GM18520 (cell line): ENCODE measurements around the gene MSLN.
A peak's percentile ranks its signal among the peaks of the same experiment; 100 is the strongest.
"Not testable (repeated sequence)": the region's sequence is repeated elsewhere in the genome, so short reads cannot be mapped to it uniquely, and the experiment has no call there.

Source experiments
- ATAC-seq: cut with Tn5 transposase; IDR thresholded peaks from one replicate; pipeline ENCODE4 v1.9.1; 2021; ENCODE audit not compliant: unreplicated experiment

The MSLN gene

DNA sequence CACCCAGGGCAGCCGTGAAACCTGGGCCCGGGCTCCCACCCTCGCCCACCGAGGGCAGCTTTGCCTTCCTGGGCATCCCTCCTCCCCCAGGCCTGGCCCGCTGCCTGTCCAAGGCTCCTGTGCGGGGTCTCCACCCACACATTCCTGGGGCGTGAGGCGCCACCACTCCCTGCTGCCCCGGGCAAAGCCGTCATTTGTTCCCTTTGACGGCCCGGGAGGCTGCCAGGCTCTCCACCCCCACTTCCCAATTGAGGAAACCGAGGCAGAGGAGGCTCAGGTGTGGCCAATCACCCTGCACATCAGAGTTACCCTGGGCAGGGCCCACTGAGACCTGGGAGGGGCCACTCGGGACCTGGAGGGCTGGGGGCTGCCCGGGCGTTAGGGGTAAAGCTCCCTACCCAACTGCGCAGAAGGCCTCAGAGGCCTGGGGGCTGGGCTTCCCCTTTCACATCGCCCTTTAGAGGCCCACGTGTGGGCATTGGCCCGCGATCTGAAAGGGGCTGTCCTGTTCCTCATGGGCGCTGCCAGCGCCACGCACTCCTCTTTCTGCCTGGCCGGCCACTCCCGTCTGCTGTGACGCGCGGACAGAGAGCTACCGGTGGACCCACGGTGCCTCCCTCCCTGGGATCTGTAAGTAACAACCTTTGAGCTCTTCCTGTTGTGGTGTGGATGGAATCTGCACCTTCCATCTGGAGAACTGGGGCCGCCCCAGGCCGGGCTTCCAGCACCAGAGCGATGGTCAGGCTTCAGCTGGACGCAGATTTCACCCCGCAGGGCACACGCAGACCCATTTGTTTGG lies at the start of gene MSLN:
Gene MSLN, plus strand, starts transcription at position 190 of the 799 bp plus-strand sequence. CDS start 1,947 bp downstream, outside the sequence.
- ATAC-seq, result no peak

DNA sequence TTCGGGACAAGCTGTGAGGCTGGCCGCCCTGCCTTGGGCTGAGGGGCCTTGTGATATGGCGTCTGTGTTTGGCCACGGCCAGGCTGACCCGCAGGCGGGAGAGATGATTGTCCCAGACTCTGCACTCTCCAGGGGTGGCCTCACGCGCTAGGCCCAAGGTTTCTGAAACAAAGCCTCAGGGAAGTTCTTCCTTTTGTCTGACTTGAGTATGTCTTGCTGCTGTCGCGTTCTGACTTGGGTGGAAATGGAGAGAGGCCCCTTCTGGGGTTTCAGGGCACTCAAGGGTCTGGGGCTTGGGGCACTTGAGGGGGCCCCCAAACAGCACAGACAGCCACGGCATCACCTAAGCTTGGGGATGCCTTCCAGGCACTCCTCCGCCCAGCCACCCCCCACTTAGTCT lies 49.5 kb upstream of the MSLN start:
- ATAC-seq, result no peak

DNA sequence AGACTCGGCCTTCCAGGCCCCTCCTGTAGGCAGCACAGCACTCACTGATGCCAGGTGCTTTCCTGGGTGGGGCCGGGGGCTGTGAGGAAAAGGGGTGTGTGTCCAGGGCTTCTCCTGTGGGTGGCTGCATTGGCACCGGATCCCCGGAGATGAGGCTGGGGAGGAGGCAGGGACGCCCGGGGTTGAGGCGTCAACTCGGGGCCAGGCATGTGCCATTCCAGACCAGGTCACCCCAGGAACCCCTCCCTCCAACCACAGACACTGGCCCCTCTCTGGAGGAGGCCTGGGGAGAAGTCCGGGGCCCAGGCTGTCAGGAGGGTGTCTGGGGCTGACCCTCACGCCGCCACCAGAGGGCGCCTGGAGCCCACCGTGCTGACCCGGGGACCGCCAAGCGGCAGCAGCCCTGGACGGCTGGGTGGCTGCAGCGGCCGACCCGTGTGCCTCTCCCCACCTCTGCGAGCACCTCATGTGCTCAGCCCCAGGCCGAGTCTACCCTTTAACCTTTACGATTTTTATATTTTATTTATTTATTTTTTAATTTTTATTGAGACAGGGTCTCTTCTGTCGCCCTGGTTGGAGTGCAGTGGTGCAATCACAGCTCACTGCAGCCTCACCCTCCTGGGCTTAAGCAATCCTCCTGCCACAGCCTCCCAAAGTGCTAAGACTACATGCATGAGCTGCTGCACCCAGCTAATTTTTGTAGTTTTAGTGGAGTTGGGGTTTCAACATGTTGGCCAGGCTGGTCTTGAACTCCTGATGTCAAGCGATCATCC lies 48.8 kb upstream of the MSLN start:
- ATAC-seq, result no peak

DNA sequence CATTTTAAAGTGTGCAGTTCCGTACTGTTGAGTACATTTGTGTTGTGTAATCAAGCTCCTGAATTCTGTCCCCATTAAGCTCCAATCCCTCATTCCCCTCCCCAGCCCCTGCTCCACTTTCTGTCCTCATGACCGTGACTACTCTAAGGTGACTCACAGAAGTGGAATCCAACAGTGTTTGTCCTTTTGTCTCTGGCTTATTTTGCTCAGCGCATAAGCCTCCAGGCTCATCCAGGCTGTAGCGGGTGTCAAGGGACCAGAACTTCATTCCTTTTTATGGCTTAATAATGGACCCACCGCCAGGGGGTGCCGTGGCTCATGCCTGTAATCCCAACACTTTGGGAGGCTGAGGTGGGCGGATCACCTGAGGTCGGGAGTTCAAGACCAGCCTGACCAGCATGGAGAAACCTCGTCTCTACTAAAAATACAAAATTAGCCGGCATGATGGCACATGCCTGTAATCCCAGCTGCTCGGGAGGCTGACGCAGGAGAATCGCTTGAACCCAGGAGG lies 47.7 kb upstream of the MSLN start:
- not testable (repeated sequence) for ATAC-seq

DNA sequence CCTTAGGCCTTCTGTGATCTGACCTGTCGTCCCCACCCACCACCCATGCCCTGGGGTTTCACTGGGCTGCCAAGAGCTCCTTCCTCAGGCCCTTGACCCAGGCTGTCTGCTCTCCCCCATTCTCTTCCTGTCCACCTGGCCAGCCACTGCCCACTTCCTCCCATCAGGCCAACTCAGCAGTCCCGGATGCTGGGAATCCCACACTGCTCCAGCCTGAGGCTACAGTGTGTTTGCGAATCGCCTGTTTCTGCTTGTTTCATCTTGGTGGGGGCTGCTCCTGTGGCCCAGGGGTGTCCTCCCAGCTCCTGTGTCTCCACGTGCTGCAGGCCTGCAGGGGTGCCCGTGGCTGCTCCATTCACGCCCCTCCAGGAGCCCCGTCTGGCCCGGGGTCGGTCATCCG lies 46.5 kb upstream of the MSLN start:
- no peak for ATAC-seq

DNA sequence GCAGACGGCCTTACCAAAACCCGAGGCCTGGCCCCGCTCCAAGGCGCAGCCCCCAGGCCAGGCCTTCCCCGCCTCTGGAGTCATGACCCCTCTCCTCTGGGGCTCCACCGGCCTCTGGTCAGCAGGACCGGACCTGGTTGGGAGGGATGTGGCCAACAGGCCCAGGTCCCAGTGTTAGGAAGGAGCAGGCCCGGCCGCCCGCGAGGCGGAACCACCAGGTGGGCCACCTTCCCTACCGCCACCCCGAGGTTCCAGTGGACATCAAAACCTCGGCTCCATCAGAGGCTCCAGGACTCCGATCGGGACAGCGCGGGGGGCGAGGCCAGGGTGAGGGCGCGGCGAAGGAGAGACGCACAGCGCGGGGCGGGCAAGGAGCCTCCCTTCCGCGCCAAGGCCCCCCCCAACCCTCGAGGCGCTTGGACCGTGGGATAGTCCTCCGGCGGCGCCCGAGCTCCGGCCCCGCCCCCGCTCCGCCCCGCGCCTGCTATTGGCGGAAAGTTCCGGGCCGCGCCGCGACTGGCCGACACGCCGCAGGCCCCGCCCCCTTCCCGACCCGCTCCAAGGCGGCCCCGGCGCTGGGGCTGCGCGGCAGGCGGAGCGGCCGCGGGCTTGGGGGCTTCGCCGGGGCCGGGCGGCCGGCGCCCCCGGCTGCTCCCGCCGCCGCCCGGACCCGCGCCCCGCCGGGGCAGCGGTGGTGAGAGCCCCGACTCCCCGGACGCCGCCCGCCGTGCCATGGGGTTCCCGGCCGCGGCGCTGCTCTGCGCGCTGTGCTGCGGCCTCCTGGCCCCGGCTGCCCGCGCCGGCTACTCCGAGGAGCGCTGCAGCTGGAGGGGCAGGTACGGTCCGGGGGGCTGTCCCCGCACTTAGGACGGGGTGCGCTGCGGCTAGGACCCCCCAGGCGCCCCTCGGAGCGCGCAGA lies 45.7 kb upstream of the MSLN start, which contains the start of gene METRN:
Gene METRN, plus strand, starts transcription at position 561 of the 919 bp plus-strand sequence. Its CDS starts 172 bp downstream, at position 733.
- peak; percentile 59 for ATAC-seq

DNA sequence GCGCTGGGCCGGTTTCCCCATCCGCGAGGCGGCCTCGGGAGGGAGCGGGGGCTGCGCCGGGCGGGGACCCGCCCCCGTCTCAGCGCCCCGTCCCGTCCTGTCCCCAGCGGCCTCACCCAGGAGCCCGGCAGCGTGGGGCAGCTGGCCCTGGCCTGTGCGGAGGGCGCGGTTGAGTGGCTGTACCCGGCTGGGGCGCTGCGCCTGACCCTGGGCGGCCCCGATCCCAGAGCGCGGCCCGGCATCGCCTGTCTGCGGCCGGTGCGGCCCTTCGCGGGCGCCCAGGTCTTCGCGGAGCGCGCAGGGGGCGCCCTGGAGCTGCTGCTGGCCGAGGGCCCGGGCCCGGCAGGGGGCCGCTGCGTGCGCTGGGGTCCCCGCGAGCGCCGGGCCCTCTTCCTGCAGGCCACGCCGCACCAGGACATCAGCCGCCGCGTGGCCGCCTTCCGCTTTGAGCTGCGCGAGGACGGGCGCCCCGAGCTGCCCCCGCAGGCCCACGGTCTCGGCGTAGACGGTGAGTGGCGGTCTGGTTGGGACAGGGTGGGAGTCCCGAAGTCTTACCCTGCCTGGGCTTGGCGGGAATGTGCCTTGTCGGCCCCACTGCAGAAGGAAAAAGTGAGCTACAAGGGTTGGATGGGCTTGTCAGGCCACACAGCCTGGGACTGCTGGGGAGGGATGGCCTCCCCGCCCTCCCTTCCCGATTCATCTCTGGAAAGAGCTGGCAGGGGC lies 44.9 kb upstream of the MSLN start:
- ATAC-seq, result no peak

DNA sequence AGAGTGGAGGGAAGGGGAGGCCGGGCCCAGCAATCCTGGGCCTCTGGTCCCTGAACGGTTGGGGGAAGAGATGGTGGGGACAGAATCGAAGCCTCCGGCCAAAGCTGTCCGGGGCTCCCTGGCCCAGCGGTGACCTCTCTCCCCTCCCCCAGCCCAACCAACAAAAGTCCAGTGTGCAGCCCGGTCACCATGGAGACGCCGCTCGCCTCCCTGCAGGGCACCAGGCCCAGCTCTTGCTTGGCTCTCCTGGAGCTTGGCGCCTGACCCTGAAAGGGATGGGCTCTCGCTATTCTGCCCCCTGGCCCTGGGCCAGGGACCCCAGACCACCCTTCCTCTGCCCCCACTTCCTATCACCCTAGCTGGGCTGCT lies 44.4 kb upstream of the MSLN start:
- no peak for ATAC-seq

DNA sequence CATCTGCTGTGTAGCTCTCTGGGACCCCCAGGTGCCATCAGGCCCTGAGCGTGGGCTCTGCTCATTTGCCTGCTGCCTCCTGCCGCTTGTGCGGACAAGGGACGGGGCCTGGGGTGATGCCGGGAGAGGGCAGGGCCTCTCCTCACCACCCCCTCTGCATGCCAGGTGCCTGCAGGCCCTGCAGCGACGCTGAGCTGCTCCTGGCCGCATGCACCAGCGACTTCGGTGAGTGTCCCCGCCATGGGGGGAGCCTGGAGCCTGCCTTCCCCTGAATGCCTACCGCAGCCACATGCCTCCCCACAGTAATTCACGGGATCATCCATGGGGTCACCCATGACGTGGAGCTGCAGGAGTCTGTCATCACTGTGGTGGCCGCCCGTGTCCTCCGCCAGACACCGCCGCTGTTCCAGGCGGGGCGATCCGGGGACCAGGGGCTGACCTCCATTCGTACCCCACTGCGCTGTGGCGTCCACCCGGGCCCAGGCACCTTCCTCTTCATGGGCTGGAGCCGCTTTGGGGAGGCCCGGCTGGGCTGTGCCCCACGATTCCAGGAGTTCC lies 43.7 kb upstream of the MSLN start:
- ATAC-seq, result no peak

DNA sequence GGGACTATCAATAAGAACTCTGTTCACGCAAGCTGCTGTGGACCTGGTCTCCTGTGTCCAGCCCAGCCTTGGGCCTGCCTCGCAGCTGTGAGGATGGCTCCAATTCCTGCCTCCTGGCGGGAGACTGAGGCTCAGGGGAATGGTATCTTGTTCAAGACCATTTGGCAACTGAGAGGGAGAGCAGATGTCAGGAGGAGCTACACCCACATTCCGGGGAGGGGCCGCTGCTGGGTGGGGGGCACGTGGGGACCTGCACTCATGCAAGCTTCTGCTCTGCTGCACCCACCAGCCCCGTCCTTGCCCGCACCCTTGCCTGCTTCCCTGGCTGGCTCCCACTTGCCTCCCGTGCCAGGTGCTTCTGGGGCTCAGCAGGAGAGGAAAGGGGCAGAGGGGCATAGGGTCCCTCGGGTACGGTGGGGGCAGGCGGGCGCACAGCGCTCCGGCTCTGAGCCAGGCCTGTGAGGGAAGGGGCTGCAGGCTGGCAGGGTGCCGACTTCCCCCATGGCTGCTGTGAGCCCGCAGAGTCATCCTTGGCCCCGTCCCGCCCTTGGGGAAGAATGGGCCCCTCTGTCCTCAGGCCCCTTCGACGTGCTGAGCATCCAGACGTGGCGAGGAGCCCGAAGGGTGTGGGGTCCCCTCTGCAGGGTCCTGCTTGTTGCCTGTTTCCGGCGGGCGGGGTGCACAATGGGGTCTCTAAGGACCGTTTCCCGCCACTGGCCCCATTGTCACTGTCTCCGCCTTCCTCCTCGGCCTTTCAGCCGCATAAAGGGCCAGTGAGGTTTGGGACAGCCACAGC lies 42.9 kb upstream of the MSLN start:
- ATAC-seq, result no peak

DNA sequence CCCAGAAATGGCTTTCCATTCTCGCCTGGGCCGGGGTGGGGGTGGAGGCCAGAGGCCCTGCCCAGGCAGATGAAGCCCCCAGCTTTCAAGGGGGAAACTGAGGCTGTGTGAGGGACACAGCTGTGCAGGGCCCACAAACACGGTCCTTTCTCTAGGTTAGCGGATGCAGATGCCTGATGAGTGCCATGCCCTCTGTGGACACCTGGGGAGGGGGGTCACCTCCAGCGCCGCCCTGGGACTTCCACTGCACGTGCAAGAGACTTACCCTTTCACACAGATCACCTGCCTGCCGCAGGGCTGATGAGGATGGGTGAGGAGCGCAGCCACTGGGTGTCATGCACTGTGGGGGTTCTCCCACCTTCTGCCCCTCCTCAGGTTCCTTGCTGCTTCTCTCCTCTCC lies 42.1 kb upstream of the MSLN start:
- ATAC-seq, result no peak

DNA sequence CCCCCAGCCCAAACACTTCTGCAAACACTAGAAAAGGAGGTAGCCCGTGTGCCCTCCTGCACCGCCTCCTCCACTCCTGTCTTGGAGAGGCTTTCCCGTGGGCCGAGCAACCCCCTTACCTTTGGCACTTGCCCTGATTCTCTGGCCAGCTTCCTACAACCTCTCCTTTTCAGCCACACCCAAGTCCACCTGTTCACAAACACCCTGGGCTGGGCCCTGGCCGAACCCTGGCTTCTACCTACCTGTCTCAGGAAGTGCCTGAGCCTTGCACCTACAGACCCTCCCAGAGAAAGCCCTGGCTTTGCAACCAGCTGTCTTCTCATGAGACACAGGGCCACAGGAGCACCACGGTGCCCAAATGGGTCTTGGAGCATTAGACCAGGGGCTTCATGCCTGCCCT lies 41.6 kb upstream of the MSLN start:
- no peak for ATAC-seq

DNA sequence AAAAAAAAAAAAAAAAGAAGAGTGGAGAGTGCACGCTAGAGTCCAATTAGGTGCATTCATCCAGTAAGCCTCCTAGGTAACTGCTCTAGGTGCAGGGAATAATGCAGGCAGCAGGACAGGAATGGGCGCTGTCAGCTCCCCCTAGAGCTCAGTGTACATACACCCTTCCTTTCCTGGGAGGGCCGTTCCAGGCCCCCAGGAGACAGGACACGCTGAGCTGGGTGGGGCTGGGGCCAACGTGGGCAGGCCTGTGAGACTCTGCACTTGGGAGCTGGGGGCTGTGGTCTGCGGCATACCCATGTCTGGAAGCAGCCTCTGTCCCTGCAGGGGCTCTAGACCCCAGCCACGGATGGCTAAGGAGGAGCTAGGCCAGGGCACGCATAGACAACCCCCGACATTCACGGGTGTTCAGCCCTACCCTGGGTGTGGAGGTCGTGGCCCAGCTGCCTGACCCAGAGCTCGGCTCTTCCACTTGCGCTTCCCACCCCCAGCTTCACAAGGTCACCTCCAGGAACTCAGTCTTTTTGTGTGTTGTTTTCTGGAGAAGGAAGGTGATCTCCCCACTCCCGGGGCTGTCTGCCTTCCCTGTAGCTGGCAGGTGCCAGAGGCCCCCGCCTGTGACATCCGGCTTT lies 40.6 kb upstream of the MSLN start:
- ATAC-seq, result no peak

DNA sequence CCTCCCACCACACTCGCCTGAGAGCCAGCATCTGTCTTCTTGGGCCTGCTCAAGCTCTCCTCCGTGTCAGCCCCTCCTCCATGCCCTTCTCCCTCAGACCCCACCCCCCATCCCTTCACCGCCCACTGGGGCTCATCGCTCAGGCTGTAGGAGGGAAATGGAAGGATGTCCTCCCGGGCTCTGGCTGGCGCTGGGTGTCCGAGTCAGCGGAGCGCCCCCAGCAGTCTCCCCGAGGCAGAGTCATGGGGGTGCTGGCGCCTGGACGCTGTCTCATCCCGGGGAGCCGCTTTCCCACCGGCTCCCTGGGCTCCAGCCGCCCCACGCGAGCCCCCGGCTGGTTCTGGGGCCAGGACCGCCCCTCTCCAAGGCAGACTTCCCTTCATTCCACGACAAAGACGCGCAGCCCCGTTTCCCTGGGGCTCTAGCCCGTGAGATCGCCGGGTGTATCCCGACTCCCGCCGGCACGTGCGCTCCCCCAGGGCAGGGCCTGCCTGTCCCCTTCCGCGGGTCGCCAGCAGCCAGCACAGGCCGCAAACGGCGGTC lies 40.0 kb upstream of the MSLN start:
- ATAC-seq, result no peak

DNA sequence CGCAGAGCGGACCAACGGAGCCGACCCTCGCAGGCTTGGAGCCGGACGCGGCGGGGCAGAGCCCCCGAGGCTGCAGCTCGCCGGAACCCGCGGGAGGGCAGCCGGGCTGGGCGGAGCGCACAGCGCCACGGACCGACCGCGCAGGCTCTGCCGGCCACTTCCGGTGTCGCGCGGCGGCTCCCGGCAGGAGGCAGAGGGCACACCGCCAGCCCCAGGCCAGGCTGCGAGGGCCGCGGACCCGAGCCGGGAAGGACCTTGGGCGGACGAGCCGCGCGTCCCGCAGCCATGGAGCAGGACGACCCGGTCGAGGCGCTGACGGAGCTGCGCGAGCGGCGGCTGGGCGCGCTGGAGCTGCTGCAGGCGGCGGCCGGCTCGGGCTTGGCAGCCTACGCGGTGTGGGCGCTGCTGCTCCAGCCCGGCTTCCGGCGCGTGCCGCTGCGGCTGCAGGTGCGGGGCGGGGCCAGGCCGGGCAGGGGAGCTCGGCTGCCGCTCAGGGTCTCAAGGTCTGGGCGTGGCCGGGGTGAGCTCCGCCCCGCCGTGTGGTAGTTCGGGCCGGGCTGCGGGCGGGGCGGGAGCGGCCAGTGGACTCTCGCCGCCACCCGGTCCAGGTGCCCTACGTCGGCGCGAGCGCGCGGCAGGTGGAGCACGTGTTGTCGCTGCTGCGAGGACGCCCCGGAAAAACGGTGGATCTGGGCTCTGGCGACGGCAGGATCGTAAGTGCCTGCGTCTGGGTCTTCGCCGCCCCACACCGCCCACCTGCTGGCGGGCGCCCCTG lies 39.4 kb upstream of the MSLN start, which contains the start of gene ANTKMT:
Gene ANTKMT, plus strand, starts transcription at position 157 of the 775 bp plus-strand sequence. Its CDS starts 129 bp downstream, at position 286.
- peak; percentile 74 for ATAC-seq

DNA sequence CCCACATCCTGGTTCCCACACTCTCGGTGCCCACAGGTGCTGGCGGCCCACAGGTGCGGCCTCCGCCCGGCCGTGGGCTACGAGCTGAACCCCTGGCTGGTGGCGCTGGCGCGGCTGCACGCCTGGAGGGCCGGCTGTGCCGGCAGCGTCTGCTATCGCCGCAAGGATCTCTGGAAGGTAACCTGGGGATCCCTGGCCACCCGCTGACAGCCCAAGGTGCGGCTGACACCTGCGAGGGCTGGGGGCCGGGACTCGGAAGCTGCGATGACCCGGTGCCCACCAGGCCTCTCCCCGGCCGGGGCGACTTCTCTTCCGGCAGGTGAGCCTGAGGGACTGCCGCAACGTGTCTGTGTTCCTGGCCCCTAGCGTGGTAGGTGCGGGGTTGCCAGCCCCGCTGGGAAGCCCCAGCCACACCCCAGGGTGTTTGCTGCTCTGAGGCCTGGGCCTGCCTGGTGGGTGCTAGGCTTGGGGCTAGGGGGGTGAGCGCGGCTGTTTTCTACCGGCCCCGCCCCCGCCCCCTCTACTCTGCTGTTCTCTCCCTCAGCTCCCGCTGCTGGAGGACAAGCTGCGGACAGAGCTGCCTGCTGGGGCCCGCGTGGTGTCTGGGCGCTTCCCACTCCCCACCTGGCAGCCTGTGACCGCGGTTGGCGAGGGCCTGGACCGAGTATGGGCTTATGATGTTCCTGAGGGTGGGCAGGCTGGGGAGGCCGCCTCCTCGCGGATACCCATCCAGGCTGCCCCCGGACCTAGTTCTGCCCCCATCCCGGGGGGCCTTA lies 38.6 kb upstream of the MSLN start:
- ATAC-seq, result no peak
